ENCODE measurements around the gene CDH13.

The CDH13 gene

GRCh38 chr16:83542491-83542890 lies 915.7 kb downstream of the CDH13 start:
- no peak for DNase-seq

- no peak for DNase-seq
These were observed 922.8 kb downstream of the CDH13 start for GRCh38 chr16:83549316-83550182.

DNA sequence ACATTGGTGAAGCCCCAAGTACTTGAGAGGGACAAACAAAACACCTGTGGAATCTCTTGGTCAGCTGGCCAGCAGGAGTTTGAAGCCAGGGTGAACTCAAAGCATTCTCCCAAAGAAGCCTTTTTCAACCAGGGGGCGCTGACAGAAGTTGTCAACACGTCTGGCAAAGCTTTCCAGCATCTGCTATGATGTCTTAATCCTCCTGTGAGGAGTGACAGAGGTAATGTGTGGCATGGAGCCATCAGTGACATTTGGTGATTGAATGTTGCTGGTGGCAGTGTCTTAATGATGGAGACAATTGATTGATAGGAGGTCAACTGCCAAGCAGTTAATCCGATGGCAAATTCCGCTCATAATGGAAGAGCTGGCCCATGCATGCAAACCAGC lies 923.4 kb downstream of the CDH13 start:
- DNase-seq = no peak

- DNase-seq = no peak
These were observed 925.5 kb downstream of the CDH13 start for GRCh38 chr16:83552228-83552627.

DNA sequence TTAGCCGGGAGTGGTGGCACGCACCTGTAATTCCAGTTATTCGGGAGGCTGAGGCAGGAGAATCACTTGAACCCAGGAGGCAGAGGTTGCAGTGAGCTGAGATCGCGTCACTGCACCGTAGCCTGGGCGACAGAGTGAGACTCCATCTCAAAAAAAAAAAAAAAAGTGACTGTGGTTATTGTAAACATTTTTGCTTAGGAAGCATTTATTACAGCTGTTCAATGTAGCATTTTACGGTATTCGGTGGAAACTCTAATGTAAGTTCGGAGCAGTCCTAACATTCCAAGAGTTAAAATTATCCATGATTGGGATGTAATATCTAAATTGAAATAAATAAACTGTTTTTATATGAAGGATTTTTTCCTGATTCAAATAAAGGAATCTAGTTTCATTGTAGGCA lies 926.2 kb downstream of the CDH13 start:
- DNase-seq = no peak

GRCh38 chr16:83554096-83554495 lies 927.3 kb downstream of the CDH13 start:
- DNase-seq = no peak

GRCh38 chr16:83554540-83554939 lies 927.8 kb downstream of the CDH13 start:
- no peak for DNase-seq

DNA sequence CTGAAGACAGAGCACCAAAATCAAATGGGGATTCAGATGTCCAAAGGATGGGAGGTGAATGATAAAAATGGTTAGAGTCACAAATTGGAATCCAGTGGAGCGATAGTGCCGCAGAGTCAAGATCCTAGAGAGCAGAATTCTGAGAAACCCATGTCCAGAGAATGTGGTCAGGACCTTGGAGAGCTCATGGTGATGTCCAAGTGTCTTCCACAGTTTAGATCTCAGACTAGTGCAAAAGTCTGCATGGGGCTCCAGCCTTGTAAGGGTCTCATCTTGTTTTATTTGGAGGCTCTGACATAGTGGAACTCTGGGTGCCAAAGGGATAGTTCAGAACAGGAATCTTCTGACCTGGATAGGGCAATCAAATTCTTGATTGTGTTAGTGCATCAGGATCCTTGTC lies 935.1 kb downstream of the CDH13 start:
- no peak for DNase-seq

- no peak for DNase-seq
These were observed 941.6 kb downstream of the CDH13 start for GRCh38 chr16:83568345-83568744.

- DNase-seq = no peak
These were observed 947.6 kb downstream of the CDH13 start for GRCh38 chr16:83574388-83574787.

GRCh38 chr16:83577078-83577745 lies 950.4 kb downstream of the CDH13 start:
- no peak for DNase-seq

- no peak for DNase-seq
These were observed 951.4 kb downstream of the CDH13 start for GRCh38 chr16:83578171-83578570.

GRCh38 chr16:83579027-83579426 lies 952.3 kb downstream of the CDH13 start:
- DNase-seq = no peak

GRCh38 chr16:83579436-83579835 lies 952.7 kb downstream of the CDH13 start:
- DNase-seq = no peak

DNA sequence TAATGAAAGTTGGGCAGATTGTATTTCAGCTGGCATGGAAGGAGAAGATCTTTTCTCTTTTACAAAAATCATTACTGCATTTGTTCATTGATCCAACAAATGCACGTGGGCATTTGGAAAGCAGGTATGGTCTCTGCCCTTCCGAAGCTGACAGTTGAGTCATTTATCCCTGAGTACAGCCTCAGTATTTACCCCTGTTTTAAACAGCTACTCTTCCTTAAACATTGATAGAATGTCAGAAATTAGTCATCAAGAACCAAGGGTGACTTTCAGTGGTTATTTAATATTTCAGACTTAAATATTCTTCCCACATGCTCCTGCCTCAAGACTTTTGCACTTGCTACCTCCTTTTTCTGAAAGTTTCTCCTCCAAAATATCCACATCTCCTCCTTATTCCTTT lies 954.3 kb downstream of the CDH13 start:
- no peak for DNase-seq

DNA sequence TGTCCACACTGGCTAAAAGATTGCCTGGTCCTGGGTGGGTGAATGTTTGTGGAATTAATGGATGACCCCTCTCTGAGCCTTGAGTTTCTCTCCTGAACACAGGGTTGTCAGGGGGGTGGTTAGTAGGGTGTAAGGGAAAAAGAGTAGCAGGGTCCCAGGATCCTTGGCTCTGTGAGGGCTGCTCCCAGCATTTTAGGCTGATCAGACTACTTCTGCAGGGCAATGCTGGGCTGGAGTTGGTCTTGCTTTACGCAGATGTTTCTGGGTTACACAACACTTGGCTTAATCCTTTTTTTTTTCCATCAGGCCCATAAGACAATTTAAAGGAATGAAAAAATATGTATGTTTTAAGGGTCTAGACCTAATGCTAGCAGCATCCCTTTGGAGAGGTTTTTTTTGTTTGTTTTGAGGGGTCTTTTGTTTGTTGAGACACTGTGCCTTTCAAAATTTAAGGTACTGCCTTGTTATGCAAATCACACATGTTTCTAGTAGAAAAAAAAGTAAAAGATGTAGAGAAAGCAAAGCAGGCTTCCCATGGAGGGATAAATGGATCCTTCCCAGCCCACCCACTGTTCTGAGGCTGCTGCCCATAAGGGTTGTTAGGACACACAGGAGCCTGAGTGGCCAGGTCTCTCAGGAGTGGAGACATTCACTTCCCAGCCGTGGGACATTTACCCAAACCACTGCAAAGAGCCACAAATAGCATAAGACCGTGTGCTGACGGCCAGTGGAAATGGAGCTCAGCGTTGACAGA lies 955.4 kb downstream of the CDH13 start:
- DNase-seq = no peak

DNA sequence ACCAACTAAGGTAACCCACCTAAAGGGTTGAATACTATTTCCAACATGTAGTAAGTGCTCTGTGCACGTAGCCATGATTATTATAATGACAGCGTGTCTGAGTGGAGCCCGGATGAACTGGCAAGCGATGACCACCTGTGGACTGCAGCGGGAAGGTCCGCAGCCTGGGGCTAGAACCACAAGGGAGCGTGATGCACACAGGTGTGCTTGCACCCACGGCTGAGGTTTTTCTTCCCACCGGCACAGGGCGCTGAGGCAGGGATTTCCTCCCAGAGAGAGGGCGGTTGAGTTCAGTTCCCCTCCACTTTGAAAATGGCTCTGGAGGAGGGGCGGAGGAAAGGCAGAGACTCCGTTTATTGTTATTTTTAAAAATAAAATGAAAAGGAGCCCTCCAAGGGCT lies 959.3 kb downstream of the CDH13 start:
- no peak for DNase-seq

GRCh38 chr16:83586461-83587200 lies 959.9 kb downstream of the CDH13 start:
- DNase-seq = no peak

DNA sequence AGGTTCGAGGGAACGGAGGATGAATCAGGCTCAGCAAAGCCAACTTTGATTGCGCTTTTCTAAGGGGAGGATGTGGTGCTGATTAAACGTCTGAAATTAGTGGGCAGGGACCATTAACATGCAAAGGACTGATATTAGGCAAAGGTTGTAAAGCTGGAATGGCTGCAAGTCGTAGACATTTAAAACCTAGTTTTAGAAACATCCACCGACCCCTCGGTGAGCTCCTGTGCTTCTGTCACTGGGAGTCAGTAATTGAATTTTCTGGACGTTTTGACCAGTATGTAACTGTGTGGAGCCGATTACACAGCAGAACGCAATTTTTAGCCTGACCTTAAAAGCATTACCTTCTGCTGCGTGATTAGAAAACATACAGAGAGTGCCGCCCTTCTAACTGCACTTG lies 960.4 kb downstream of the CDH13 start:
- DNase-seq = no peak

DNA sequence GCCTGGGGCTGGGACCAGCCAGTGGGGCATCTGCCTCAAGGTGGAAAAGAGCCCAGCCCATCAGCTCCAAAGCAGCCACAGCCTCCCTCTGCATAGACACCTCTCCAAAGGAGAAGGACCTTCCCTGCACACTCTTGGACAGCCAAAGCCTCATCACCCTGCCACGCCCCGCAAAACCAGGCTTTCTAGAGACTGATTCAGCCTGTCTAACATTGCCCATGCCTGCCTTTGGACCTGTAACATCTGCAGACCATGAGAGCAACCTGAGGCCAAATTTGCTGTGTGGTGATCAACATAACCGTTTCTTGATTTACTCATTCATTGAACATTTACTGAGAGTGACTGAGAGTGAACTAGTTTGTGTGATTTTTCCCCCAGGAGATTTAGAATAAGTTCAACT lies 961.3 kb downstream of the CDH13 start:
- no peak for DNase-seq

DNA sequence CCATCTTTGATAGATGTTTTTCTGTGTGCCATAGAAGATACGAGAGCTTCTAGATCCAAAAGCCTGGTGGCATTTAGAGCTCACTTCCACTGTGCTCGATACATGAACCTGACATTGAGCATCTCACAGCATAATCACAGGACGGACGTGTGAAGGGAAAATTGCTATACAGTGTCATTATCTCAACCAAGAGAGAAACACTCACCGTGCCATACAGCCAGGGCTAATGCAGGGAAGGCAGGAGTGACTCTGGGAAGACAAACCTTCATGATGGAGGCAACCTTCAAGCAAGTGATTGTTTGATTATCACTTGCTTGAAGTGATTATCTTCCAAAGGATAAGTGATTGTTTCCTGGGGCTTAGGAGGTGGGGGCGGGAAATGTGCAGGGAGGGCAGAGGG lies 962.8 kb downstream of the CDH13 start:
- no peak for DNase-seq

DNA sequence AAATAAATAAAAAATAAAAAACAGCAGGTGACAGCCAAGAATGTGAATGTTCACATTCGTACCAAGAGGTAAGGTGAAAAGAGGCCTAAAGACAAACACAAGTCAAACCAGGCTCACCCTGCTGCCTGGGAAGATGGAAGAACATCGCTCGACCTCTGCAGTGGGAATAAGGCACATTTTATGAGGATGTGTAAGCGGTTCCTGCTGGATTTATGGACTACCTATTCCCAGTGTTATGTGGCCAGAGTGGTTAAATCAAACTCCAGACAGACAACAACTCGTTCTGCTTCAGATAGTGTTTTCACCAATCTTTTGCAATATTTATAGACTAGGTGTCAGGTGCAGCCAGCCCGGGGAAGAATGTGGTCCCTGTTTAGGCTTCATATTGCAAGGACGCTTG lies 966.0 kb downstream of the CDH13 start:
- DNase-seq = no peak

All from NCI-H1105 treated with DMSO at 0.1 percent for 48 hours (cell line).